ENCODE measurements around the gene KASH5.
A peak's percentile ranks its signal among the peaks of the same experiment; 100 is the strongest.

The KASH5 gene

DNA sequence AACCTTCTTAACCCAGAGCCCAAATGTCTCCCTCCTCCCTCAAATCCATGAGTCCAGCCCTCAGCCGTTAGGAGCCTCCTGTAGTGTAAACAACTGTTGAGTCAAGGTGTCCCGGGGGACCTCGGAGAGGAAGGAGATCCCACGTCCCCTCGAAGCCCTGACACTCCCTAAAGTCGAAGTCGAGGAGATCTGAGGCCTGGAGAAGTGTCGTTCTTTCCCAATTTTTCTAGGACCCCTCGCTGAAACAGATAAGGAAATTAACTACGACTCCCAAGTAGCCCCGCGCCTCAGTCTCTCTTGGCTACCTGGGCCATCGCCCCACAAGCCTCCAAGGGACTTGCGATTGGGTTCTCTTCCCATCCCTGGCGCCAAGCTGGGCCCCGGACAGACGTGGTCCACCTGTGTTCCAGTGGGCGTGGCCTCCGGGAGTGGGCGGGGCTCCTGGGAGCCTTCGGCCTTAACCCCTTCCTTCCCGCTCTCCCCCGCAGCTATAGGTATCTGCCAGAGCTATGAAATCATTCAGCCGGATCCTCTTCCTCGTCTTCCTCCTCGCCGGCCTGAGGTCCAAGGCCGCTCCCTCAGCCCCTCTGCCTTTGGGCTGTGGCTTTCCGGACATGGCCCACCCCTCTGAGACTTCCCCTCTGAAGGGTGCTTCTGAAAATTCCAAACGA is 38.0 kb downstream of the KASH5 start (continued):
- TF ChIP-seq ZBTB20 (tag by site-specific recombination; IDR thresholded peaks at IDR 0.05) (peak; percentile 39; the same call in 1 of the 2 replicates), SP3 (tag by site-specific recombination; IDR thresholded peaks at IDR 0.05) (peak; percentile 95), SCRT1 (tag by site-specific recombination; IDR thresholded peaks at IDR 0.05; ENCODE audit: borderline replicate concordance) (peak; percentile 44), WT1 (tag by site-specific recombination; IDR thresholded peaks at IDR 0.05) (peak; percentile 72), ZNF513 (tag by site-specific recombination; IDR thresholded peaks at IDR 0.05) (peak; percentile 57; the same call in 1 of the 2 replicates), ZNF76 (tag by site-specific recombination; IDR thresholded peaks at IDR 0.05; ENCODE audit: borderline replicate concordance, low read depth) (peak; percentile 52; the same call in 1 of the 2 replicates), ZNF830 (tag by site-specific recombination; IDR thresholded peaks at IDR 0.05; ENCODE audit: low read depth) (no peak), ZNF768 (tag by site-specific recombination; IDR thresholded peaks at IDR 0.05) (no peak), IKZF3 (tag by site-specific recombination; IDR thresholded peaks at IDR 0.05) (peak; percentile 68), ZXDB (tag by site-specific recombination; IDR thresholded peaks at IDR 0.05) (no peak), ZNF335 (tag by site-specific recombination; conservative IDR thresholded peaks at IDR 0.05) (peak; percentile 83), ZNF571 (tag by site-specific recombination; IDR thresholded peaks at IDR 0.05) (no peak), HOXC10 (CRISPR knock-in tag; IDR thresholded peaks at IDR 0.05) (no peak), ZNF449 (tag by site-specific recombination; IDR thresholded peaks at IDR 0.05) (no peak), ZFHX2 (tag by site-specific recombination; conservative IDR thresholded peaks at IDR 0.05) (peak; percentile 50), ZBTB17 (tag by site-specific recombination; IDR thresholded peaks at IDR 0.05) (peak; percentile 16; the same call in 1 of the 2 replicates), ZNF23 (tag by site-specific recombination; IDR thresholded peaks at IDR 0.05; ENCODE audit: borderline replicate concordance) (no peak), KLF9 (tag by site-specific recombination; IDR thresholded peaks at IDR 0.05; ENCODE audit: low read depth) (peak; percentile 91), ZFP41 (tag by site-specific recombination; IDR thresholded peaks at IDR 0.05; ENCODE audit: borderline replicate concordance) (no peak), ZBTB44 (tag by site-specific recombination; IDR thresholded peaks at IDR 0.05) (0 out of 2 replicates have a peak, but pooled peaks have one; percentile 36), KLF17 (tag by site-specific recombination; IDR thresholded peaks at IDR 0.05) (peak; percentile 81), SP2 (tag by site-specific recombination; IDR thresholded peaks at IDR 0.05) (peak; percentile 37; the same call in 1 of the 2 replicates), MZF1 (tag by site-specific recombination; IDR thresholded peaks at IDR 0.05; ENCODE audit: borderline replicate concordance) (no peak), ZNF548 (tag by site-specific recombination; IDR thresholded peaks at IDR 0.05) (no peak), ZNF558 (tag by site-specific recombination; IDR thresholded peaks at IDR 0.05) (no peak), EGR2 (tag by site-specific recombination; IDR thresholded peaks at IDR 0.05; ENCODE audit: low read depth) (peak; percentile 28; the same call in 1 of the 2 replicates), ZNF549 (tag by site-specific recombination; IDR thresholded peaks at IDR 0.05) (no peak), KLF16 (tag by site-specific recombination; IDR thresholded peaks at IDR 0.05) (peak; percentile 48; the same call in 1 of the 2 replicates), ZNF239 (tag by site-specific recombination; IDR thresholded peaks at IDR 0.05) (no peak)
- TF ChIP-seq, protein P1, sequence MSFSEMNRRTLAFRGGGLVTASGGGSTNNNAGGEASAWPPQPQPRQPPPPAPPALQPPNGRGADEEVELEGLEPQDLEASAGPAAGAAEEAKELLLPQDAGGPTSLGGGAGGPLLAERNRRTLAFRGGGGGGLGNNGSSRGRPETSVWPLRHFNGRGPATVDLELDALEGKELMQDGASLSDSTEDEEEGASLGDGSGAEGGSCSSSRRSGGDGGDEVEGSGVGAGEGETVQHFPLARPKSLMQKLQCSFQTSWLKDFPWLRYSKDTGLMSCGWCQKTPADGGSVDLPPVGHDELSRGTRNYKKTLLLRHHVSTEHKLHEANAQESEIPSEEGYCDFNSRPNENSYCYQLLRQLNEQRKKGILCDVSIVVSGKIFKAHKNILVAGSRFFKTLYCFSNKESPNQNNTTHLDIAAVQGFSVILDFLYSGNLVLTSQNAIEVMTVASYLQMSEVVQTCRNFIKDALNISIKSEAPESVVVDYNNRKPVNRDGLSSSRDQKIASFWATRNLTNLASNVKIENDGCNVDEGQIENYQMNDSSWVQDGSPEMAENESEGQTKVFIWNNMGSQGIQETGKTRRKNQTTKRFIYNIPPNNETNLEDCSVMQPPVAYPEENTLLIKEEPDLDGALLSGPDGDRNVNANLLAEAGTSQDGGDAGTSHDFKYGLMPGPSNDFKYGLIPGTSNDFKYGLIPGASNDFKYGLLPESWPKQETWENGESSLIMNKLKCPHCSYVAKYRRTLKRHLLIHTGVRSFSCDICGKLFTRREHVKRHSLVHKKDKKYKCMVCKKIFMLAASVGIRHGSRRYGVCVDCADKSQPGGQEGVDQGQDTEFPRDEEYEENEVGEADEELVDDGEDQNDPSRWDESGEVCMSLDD (tag by site-specific recombination; IDR thresholded peaks at IDR 0.05) = no peak
- TF ChIP-seq, protein P2, sequence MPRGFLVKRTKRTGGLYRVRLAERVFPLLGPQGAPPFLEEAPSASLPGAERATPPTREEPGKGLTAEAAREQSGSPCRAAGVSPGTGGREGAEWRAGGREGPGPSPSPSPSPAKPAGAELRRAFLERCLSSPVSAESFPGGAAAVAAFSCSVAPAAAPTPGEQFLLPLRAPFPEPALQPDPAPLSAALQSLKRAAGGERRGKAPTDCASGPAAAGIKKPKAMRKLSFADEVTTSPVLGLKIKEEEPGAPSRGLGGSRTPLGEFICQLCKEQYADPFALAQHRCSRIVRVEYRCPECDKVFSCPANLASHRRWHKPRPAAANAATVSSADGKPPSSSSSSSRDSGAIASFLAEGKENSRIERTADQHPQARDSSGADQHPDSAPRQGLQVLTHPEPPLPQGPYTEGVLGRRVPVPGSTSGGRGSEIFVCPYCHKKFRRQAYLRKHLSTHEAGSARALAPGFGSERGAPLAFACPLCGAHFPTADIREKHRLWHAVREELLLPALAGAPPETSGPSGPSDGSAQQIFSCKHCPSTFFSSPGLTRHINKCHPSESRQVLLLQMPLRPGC (tag by site-specific recombination; IDR thresholded peaks at IDR 0.05) = no peak

All from HEK293 (cell line).